NCI-H82 (cell line): ENCODE measurements around the gene IQSEC1.

Experiments used
- DNase-seq: peaks from one replicate; lab custom pipeline; 2025; lab: John Stamatoyannopoulos, UW

The IQSEC1 gene

GRCh38 chr3:13047296-13048165 is 25.7 kb downstream of the IQSEC1 start:
- no peak for DNase-seq

- DNase-seq = no peak
These were observed 26.5 kb downstream of the IQSEC1 start for GRCh38 chr3:13046569-13047274.

- peak; percentile 66 for DNase-seq
These were observed 27.2 kb downstream of the IQSEC1 start for GRCh38 chr3:13045904-13046568.

- DNase-seq = no peak
These were observed 27.9 kb downstream of the IQSEC1 start for GRCh38 chr3:13045241-13045903.

- DNase-seq = no peak
These were observed 28.6 kb downstream of the IQSEC1 start for GRCh38 chr3:13044496-13045240.

GRCh38 chr3:13043656-13044055 is 29.6 kb downstream of the IQSEC1 start:
- no peak for DNase-seq

GRCh38 chr3:13042715-13043271 is 30.4 kb downstream of the IQSEC1 start:
- no peak for DNase-seq

GRCh38 chr3:13042127-13042701 is 31.0 kb downstream of the IQSEC1 start:
- DNase-seq = no peak

GRCh38 chr3:13041113-13041776 is 32.0 kb downstream of the IQSEC1 start:
- no peak for DNase-seq

GRCh38 chr3:13040361-13041074 is 32.7 kb downstream of the IQSEC1 start:
- peak; percentile 75 for DNase-seq

- DNase-seq = peak; percentile 48
These were observed 33.9 kb downstream of the IQSEC1 start for GRCh38 chr3:13039213-13039896.

- no peak for DNase-seq
These were observed 35.6 kb downstream of the IQSEC1 start for GRCh38 chr3:13037458-13038117.

GRCh38 chr3:13034861-13035260 is 38.4 kb downstream of the IQSEC1 start:
- no peak for DNase-seq

GRCh38 chr3:13034109-13034800 is 39.0 kb downstream of the IQSEC1 start:
- DNase-seq = no peak

GRCh38 chr3:13032206-13032605 is 41.0 kb downstream of the IQSEC1 start:
- no peak for DNase-seq

- no peak for DNase-seq
These were observed 41.6 kb downstream of the IQSEC1 start for GRCh38 chr3:13031621-13032020.

- DNase-seq = no peak
These were observed 42.5 kb downstream of the IQSEC1 start for GRCh38 chr3:13030684-13031083.
